Keratinocyte (primary cell): ENCODE measurements around the gene ACTR3. TPM values are rescaled to one million over a fixed set of nuclear protein-coding genes. Genes with fewer than 3 reads are reported as not detected.

Experiments
- DNase-seq: peaks from one replicate; pipeline ENCODE4 v3.0.0-alpha.2; 2011; ENCODE audit warnings: low read depth, missing footprints, low spot score
- FAIRE-seq: peaks from 2 replicates; lab custom pipeline; 2011; peaks lifted over from hg19 to GRCh38; lab: Jason Lieb, UNC
- H2AFZ ChIP-seq: 2 replicates; pipeline ENCODE4 v1.6.0; 2012; ENCODE audit warnings: low read length, control low read depth, inconsistent platforms; ENCODE audit not compliant: control insufficient read depth
- H3K27ac ChIP-seq: 2 replicates; pipeline ENCODE4 v1.5.1; 2011; ENCODE audit warnings: low read length; ENCODE audit not compliant: control insufficient read depth, insufficient read depth
- H3K27me3 ChIP-seq: 3 replicates; pipeline ENCODE4 v1.6.0; 2011; ENCODE audit warnings: low read length; ENCODE audit not compliant: control insufficient read depth, insufficient read depth; ENCODE audit errors: extremely low read depth
- H3K36me3 ChIP-seq, 2 experiments: 2 replicates in 1 of 2; 3 replicates in 1 of 2; pipeline ENCODE4 v1.5.1; 2011; ENCODE audit warnings: low read length in 2 of 2, mild to moderate bottlenecking in 1 of 2; ENCODE audit not compliant: control insufficient read depth in 2 of 2, insufficient read depth in 2 of 2; ENCODE audit errors: extremely low read depth in 1 of 2
- H3K4me1 ChIP-seq: 3 replicates; pipeline ENCODE4 v1.5.1; 2011; ENCODE audit warnings: low read length; ENCODE audit not compliant: control insufficient read depth, insufficient read depth; ENCODE audit errors: extremely low read depth
- H3K4me2 ChIP-seq: 3 replicates; pipeline ENCODE4 v1.6.0; 2011; ENCODE audit warnings: low read depth, low read length; ENCODE audit not compliant: control insufficient read depth, insufficient read depth; ENCODE audit errors: extremely low read depth
- H3K4me3 ChIP-seq, 3 experiments: fragments of 200-600 bp in 1 of 3; sonication (generic) in 1 of 3; 2 replicates in 2 of 3; 3 replicates in 1 of 3; pipeline ENCODE4 v1.5.1; 2011 to 2016; ENCODE audit warnings: low read length in 3 of 3, mild to moderate bottlenecking in 3 of 3, control low read depth in 2 of 3, inconsistent platforms in 1 of 3, low read depth in 1 of 3, mixed read lengths in 1 of 3, mixed run types in 1 of 3, moderate library complexity in 1 of 3; ENCODE audit not compliant: control insufficient read depth in 2 of 3, insufficient read depth in 2 of 3; ENCODE audit errors: extremely low read depth in 1 of 3
- H3K79me2 ChIP-seq: 2 replicates; pipeline ENCODE4 v1.6.0; 2012; ENCODE audit warnings: low read length; ENCODE audit not compliant: control insufficient read depth, insufficient read depth
- H3K9ac ChIP-seq: 3 replicates; pipeline ENCODE4 v1.6.0; 2011; ENCODE audit warnings: low read length; ENCODE audit not compliant: control insufficient read depth, insufficient read depth; ENCODE audit errors: extremely low read depth
- H3K9me1 ChIP-seq: 3 replicates; pipeline ENCODE4 v1.6.0; 2011; ENCODE audit warnings: low read length; ENCODE audit not compliant: control insufficient read depth, insufficient read depth; ENCODE audit errors: extremely low read depth
- H3K9me3 ChIP-seq: 2 replicates; pipeline ENCODE4 v1.5.1; 2012; ENCODE audit warnings: low read depth, low read length; ENCODE audit not compliant: control insufficient read depth
- H4K20me1 ChIP-seq: 3 replicates; pipeline ENCODE4 v1.6.0; 2011; ENCODE audit warnings: low read length; ENCODE audit not compliant: control insufficient read depth, insufficient read depth; ENCODE audit errors: extremely low read depth
- EZH2 ChIP-seq: IDR thresholded peaks from one replicate; pipeline ENCODE4 v1.6.1; 2012; ENCODE audit warnings: inconsistent platforms, mild to moderate bottlenecking, low read length, moderate library complexity
- dilution Hi-C: fragments of 300-500 bp; cut with MboI; formaldehyde crosslinking; loops from one replicate; pipeline ENCODE4 v1.7.0; 2020; ENCODE audit warnings: low sequenced_read_pairs; ENCODE audit not compliant: extremely low pct_ligation_motif_present
- polyA plus RNA-seq, 5 experiments: library from polyadenylated mRNA; depleted of rRNA in 3 of 5; stranded (reverse) in 3 of 5; stranded (forward) in 1 of 5; unstranded in 1 of 5; fragments of >200 nt; gene quantifications; 1 replicate in 1 of 5; 2 replicates in 3 of 5; 3 replicates in 1 of 5; pipeline versions ENCODE4 v1.2.1 to v1.2.3, GENCODE V29; 2011 to 2012; ENCODE audit warnings: missing spikeins in 2 of 5, low read depth in 1 of 5, low replicate concordance in 1 of 5
- TF ChIP-seq, protein P1 (sequence below), 3 experiments: IDR thresholded peaks in 1 of 3; conservative IDR thresholded peaks in 1 of 3; optimal IDR thresholded peaks in 1 of 3; 2 replicates in 2 of 3; 3 replicates in 1 of 3; pipeline versions ENCODE3 to v1.5.1; 2011; ENCODE audit warnings: low read length in 3 of 3, mild to moderate bottlenecking in 3 of 3, moderate library complexity in 2 of 3, control low read depth in 1 of 3, inconsistent platforms in 1 of 3; ENCODE audit not compliant: insufficient read depth in 2 of 3; ENCODE audit errors: extremely low read depth in 1 of 3

The ACTR3 gene
- polyA plus RNA-seq, 1 donor (not counting 4 experiments of a cell fraction or from before 2014, with no cell fraction given), result 340 TPM

GRCh38 chr2:113899166-113899565 lies 9.3 kb downstream of the ACTR3 start:
- FAIRE-seq (no peak), DNase-seq (no peak)
- TF ChIP-seq, protein P1, sequence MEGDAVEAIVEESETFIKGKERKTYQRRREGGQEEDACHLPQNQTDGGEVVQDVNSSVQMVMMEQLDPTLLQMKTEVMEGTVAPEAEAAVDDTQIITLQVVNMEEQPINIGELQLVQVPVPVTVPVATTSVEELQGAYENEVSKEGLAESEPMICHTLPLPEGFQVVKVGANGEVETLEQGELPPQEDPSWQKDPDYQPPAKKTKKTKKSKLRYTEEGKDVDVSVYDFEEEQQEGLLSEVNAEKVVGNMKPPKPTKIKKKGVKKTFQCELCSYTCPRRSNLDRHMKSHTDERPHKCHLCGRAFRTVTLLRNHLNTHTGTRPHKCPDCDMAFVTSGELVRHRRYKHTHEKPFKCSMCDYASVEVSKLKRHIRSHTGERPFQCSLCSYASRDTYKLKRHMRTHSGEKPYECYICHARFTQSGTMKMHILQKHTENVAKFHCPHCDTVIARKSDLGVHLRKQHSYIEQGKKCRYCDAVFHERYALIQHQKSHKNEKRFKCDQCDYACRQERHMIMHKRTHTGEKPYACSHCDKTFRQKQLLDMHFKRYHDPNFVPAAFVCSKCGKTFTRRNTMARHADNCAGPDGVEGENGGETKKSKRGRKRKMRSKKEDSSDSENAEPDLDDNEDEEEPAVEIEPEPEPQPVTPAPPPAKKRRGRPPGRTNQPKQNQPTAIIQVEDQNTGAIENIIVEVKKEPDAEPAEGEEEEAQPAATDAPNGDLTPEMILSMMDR (optimal IDR thresholded peaks at IDR 0.05 in 1 of 3, IDR thresholded peaks at IDR 0.05 in 1 of 3, conservative IDR thresholded peaks at IDR 0.05 in 1 of 3; ENCODE audit: extremely low read depth in 1 of 3, insufficient read depth in 2 of 3, low read length in 3 of 3), result no peak
- no peak for TF ChIP-seq EZH2
- Histone ChIP-seq H3K9ac (no peak overlapping the region), H3K27ac (no peak overlapping the region), H4K20me1 (peaks cover 28% of the 10 kb centered on the region), H3K27me3 (no peaks in the 10 kb centered on the region), H3K9me3 (no peaks in the 10 kb centered on the region), H3K9me1 (peaks cover 5% of the 10 kb centered on the region), H3K4me2 (no peak overlapping the region), H2AFZ (no peak overlapping the region), H3K4me3 (no peak overlapping the region), H3K4me1 (peaks cover 28% of the 10 kb centered on the region), H3K79me2 (peaks cover 100% of the 10 kb centered on the region), H3K36me3 (peaks cover 0 to 2% of the 10 kb centered on the region in 2 experiments)
- dilution Hi-C loops, result no loop called here

GRCh38 chr2:113901943-113902342 lies 12.1 kb downstream of the ACTR3 start:
- Histone ChIP-seq H3K4me2 (no peak overlapping the region), H3K27ac (no peak overlapping the region), H4K20me1 (peaks cover 29% of the 10 kb centered on the region), H3K79me2 (peaks cover 100% of the 10 kb centered on the region), H3K4me1 (peaks cover 7% of the 10 kb centered on the region), H3K27me3 (no peaks in the 10 kb centered on the region), H3K9ac (no peak overlapping the region), H2AFZ (no peak overlapping the region), H3K9me1 (no peaks in the 10 kb centered on the region), H3K4me3 (no peak overlapping the region), H3K9me3 (no peaks in the 10 kb centered on the region), H3K36me3 (peaks cover 0 to 2% of the 10 kb centered on the region in 2 experiments)
- DNase-seq (no peak), FAIRE-seq (no peak)
- no peak for TF ChIP-seq EZH2
- TF ChIP-seq, protein P1 (optimal IDR thresholded peaks at IDR 0.05 in 1 of 3, IDR thresholded peaks at IDR 0.05 in 1 of 3, conservative IDR thresholded peaks at IDR 0.05 in 1 of 3; ENCODE audit: extremely low read depth in 1 of 3, insufficient read depth in 2 of 3, low read length in 3 of 3), result no peak
- dilution Hi-C loops, result no loop called here
